Measurements from ENCODE around the gene CBX8. TPM values are rescaled to one million over a fixed set of nuclear protein-coding genes. Genes with fewer than 3 reads are reported as not detected.

CBX8 gene
- total RNA-seq, 1 donor from 2014 or later: 4.0 TPM

GRCh38 chr17:79781012-79781650, 15.7 kb downstream of the CBX8 start:
- POLR2A ChIA-PET: interaction anchor here (1.0 kb wide), 1 partner anchor 10 kb away, joined by 4 read pairs; no protein-coding TSS in a partner anchor
- Mint-ChIP-seq H3K27me3 (peaks cover 55% of the 10 kb centered on the region), H3K27ac (no peak overlapping the region), H3K36me3 (ENCODE audit: low read depth) (no peaks in the 10 kb centered on the region), H3K4me1 (peaks cover 14% of the 10 kb centered on the region), H3K4me3 (no peak overlapping the region), H3K9me3 (no peaks in the 10 kb centered on the region)
- no peak for TF ChIP-seq CTCF (IDR thresholded peaks at IDR 0.05)
- ATAC-seq (ENCODE audit: low read depth): no peak
- DNase-seq: no peak
- intact Hi-C loops (cut with micrococcal nuclease): no loop called here
- CTCF ChIA-PET: interaction anchor here (0.8 to 1.4 kb wide), 3 partner anchors 16 to 39 kb away, joined by 3 read pairs; partner anchors contain the start of gene CBX8

GRCh38 chr17:79779661-79780365, 17.1 kb downstream of the CBX8 start:
- no peak for ATAC-seq (ENCODE audit: low read depth)
- ChIA-PET CTCF (no interaction called here), POLR2A (interaction anchor here (0.6 kb wide), 1 partner anchor 17 kb away, joined by 6 read pairs; the partner anchor contains the start of gene CBX8)
- Mint-ChIP-seq H3K4me3 (peak overlapping the region; percentile 82), H3K4me1 (peaks cover 14% of the 10 kb centered on the region), H3K27me3 (peaks cover 54% of the 10 kb centered on the region), H3K9me3 (no peaks in the 10 kb centered on the region), H3K36me3 (ENCODE audit: low read depth) (no peaks in the 10 kb centered on the region), H3K27ac (no peak overlapping the region)
- TF ChIP-seq CTCF (IDR thresholded peaks at IDR 0.05): no peak
- intact Hi-C loops (cut with micrococcal nuclease): loop anchor here (2.0 kb wide), 1 partner anchor 17 kb away; the partner anchor contains the start of gene CBX8
- DNase-seq: no peak

- Mint-ChIP-seq H3K36me3 (ENCODE audit: low read depth) (no peaks in the 10 kb centered on the region), H3K9me3 (no peaks in the 10 kb centered on the region), H3K4me3 (peak overlapping the region; percentile 82), H3K27me3 (peaks cover 60% of the 10 kb centered on the region), H3K27ac (no peak overlapping the region), H3K4me1 (peaks cover 14% of the 10 kb centered on the region)
- ChIA-PET POLR2A (interaction anchor here (0.6 to 1.3 kb wide), 2 partner anchors 18 to 20 kb away, joined by 3 to 6 read pairs; partner anchors contain the start of gene CBX8), CTCF (no interaction called here)
- ATAC-seq (ENCODE audit: low read depth): no peak
- no peak for DNase-seq
- TF ChIP-seq CTCF (IDR thresholded peaks at IDR 0.05): no peak
- intact Hi-C loops (cut with micrococcal nuclease): loop anchor here (2.0 kb wide), 1 partner anchor 18 kb away; the partner anchor contains the start of gene CBX8
Measured at GRCh38 chr17:79779084-79779529, 17.8 kb downstream of the CBX8 start.

GRCh38 chr17:79778504-79779083, 18.3 kb downstream of the CBX8 start:
- ATAC-seq (ENCODE audit: low read depth): peak; percentile 5
- intact Hi-C loops (cut with micrococcal nuclease): loop anchor here (1.0 to 2.0 kb wide), 3 partner anchors 11 to 32 kb away; partner anchors contain the start of gene CBX8
- Mint-ChIP-seq H3K4me1 (peaks cover 14% of the 10 kb centered on the region), H3K4me3 (peak overlapping the region; percentile 82), H3K27ac (no peak overlapping the region), H3K9me3 (no peaks in the 10 kb centered on the region), H3K36me3 (ENCODE audit: low read depth) (no peaks in the 10 kb centered on the region), H3K27me3 (peaks cover 63% of the 10 kb centered on the region)
- no peak for TF ChIP-seq CTCF (IDR thresholded peaks at IDR 0.05)
- ChIA-PET POLR2A (interaction anchor here (0.5 to 1.3 kb wide), 2 partner anchors 14 to 21 kb away, joined by 3 read pairs; no protein-coding TSS in a partner anchor), CTCF (no interaction called here)
- DNase-seq: no peak
